Frontal cortex (tissue), 4 donors: Measurements from ENCODE around the gene RGS14. TPM values are rescaled to one million over a fixed set of nuclear protein-coding genes. Genes with fewer than 3 reads are reported as not detected.
"Not testable (repeated sequence)": the region's sequence is repeated elsewhere in the genome, so short reads cannot be mapped to it uniquely, and the experiment has no call there.

Source experiments
- DNase-seq, 2 donors: peaks; one replicate each; pipeline ENCODE4 v3.0.0; 2012; ENCODE audit warnings: low spot score in 2 of 2
- FAIRE-seq: peaks from 2 replicates; lab custom pipeline; 2012; peaks lifted over from hg19 to GRCh38; lab: Jason Lieb, UNC
- total RNA-seq: library from RNA; depleted of rRNA; stranded (reverse); fragments of >200 nt; gene quantifications from one replicate; pipeline ENCODE4 v1.2.3, GENCODE V29; 2014
- donor health status: control.
- donor health status: control.
- donor health status: control.

The RGS14 gene
- total RNA-seq, 1 donor from 2014 or later: 7.7 TPM

- FAIRE-seq, DNase-seq: not testable (repeated sequence)
These were observed 14.7 kb upstream of the RGS14 start for GRCh38 chr5:177343000-177343399.

GRCh38 chr5:177343777-177344176 is 13.9 kb upstream of the RGS14 start:
- DNase-seq (no peak), FAIRE-seq (no peak)

- FAIRE-seq (no peak), DNase-seq (no peak)
These were observed 12.8 kb upstream of the RGS14 start for GRCh38 chr5:177344891-177345290.

GRCh38 chr5:177346820-177347219 is 10.9 kb upstream of the RGS14 start:
- DNase-seq: no peak
- no peak for FAIRE-seq

GRCh38 chr5:177347699-177348098 is 10.0 kb upstream of the RGS14 start:
- DNase-seq (no peak), FAIRE-seq (no peak)

- FAIRE-seq: no peak
- no peak for DNase-seq
These were observed 8.4 kb upstream of the RGS14 start for GRCh38 chr5:177349362-177349647.

- DNase-seq: no peak
- no peak for FAIRE-seq
These were observed 8.0 kb upstream of the RGS14 start for GRCh38 chr5:177349762-177350161.

- no peak for DNase-seq
- FAIRE-seq: no peak
These were observed 6.8 kb upstream of the RGS14 start for GRCh38 chr5:177350776-177351391.

GRCh38 chr5:177351392-177352329 is 6.1 kb upstream of the RGS14 start, which contains the start of gene LMAN2:
LMAN2 (minus strand) TSS chr5:177351668; CDS start chr5:177351647, 21 bp downstream.
- DNase-seq (peak; percentile 90 to 94), FAIRE-seq (no peak)

GRCh38 chr5:177353093-177353492 is 4.6 kb upstream of the RGS14 start:
- FAIRE-seq: no peak
- DNase-seq: no peak

- no peak for DNase-seq
- no peak for FAIRE-seq
These were observed 3.5 kb upstream of the RGS14 start for GRCh38 chr5:177354256-177354655.

GRCh38 chr5:177354711-177355110 is 3.0 kb upstream of the RGS14 start:
- FAIRE-seq (no peak), DNase-seq (no peak)

GRCh38 chr5:177355162-177355867 is 2.4 kb upstream of the RGS14 start:
- FAIRE-seq (no peak), DNase-seq (no peak)

- DNase-seq (no peak), FAIRE-seq (no peak)
These were observed 1.9 kb upstream of the RGS14 start for GRCh38 chr5:177355868-177356168.

GRCh38 chr5:177356746-177357145 is 978 bp upstream of the RGS14 start:
- DNase-seq: no peak
- FAIRE-seq: no peak

- DNase-seq (no peak), FAIRE-seq (no peak)
These were observed 622 bp upstream of the RGS14 start for GRCh38 chr5:177357146-177357458.

- DNase-seq (no peak), FAIRE-seq (no peak)
These were observed 671 bp downstream of the RGS14 start for GRCh38 chr5:177358370-177358819.

GRCh38 chr5:177359451-177359851 is 1.7 kb downstream of the RGS14 start:
- no peak for DNase-seq
- no peak for FAIRE-seq

- FAIRE-seq: no peak
These were observed 2.1 kb downstream of the RGS14 start for GRCh38 chr5:177359860-177360259.

GRCh38 chr5:177360740-177361139 is 3.0 kb downstream of the RGS14 start:
- DNase-seq, FAIRE-seq: not testable (repeated sequence)

More at GRCh38 chr5:177359860-177360259, 2.1 kb downstream of the RGS14 start:
- no peak for DNase-seq
